K562 (cell line): ENCODE data around the gene DYNC1H1. TPM values are rescaled to one million over a fixed set of nuclear protein-coding genes. Genes with fewer than 3 reads are reported as not detected.
A peak's percentile ranks its signal among the peaks of the same experiment; 100 is the strongest.

Experiments
- CBFB ChIP-seq: sonication (generic); formaldehyde crosslinking; IDR thresholded peaks from 2 replicates; pipeline ENCODE4 v1.4.0; 2020; ENCODE audit warnings: mild to moderate bottlenecking, missing genetic modification reagents
- CHD2 ChIP-seq: IDR thresholded peaks from 2 replicates; pipeline ENCODE4 v1.6.1; 2011; ENCODE audit warnings: low read depth, low read length
- ERF ChIP-seq: fragments of 450-650 bp; formaldehyde crosslinking; IDR thresholded peaks from 2 replicates; pipeline ENCODE4 v1.4.0; 2020; ENCODE audit warnings: mild to moderate bottlenecking, mixed read lengths
- GABPA ChIP-seq: fragments of 200-800 bp; sonication (Bioruptor generic); conservative IDR thresholded peaks from 2 replicates; pipeline ENCODE4 v1.6.1; 2016; ENCODE audit warnings: low read depth, missing genetic modification characterization, missing compliant biosample characterization
- HIVEP1 ChIP-seq: fragments of 250-450 bp; sonication (Bioruptor Pico); IDR thresholded peaks from 2 replicates; pipeline ENCODE4 v1.4.0; 2020; ENCODE audit warnings: mild to moderate bottlenecking
- HMG20A ChIP-seq: fragments of 450-650 bp; formaldehyde crosslinking; conservative IDR thresholded peaks from 2 replicates; pipeline ENCODE4 v1.4.0; 2020; ENCODE audit warnings: mild to moderate bottlenecking, mixed read lengths
- L3MBTL2 ChIP-seq: fragments of 450-650 bp; IDR thresholded peaks from 2 replicates; pipeline ENCODE4 v1.6.1; 2016; ENCODE audit warnings: mild to moderate bottlenecking, moderate library complexity
- LEF1 ChIP-seq: fragments of 450-650 bp; IDR thresholded peaks from 2 replicates; pipeline ENCODE4 v1.6.1; 2016; ENCODE audit warnings: mild to moderate bottlenecking
- MXI1 ChIP-seq: IDR thresholded peaks from 2 replicates; pipeline ENCODE4 v1.6.1; 2011; ENCODE audit warnings: low read depth, mild to moderate bottlenecking, improper control_type of control experiment, low read length
- MYNN ChIP-seq, 2 experiments: sonication (generic); formaldehyde crosslinking in 1 of 2; IDR thresholded peaks; 2 replicates each; pipeline versions ENCODE4 v1.5.0 to v1.6.1; 2016 to 2020; ENCODE audit warnings: antibody characterized with exemption in 1 of 2, missing genetic modification reagents in 1 of 2
- NFYB ChIP-seq: IDR thresholded peaks from 2 replicates; pipeline ENCODE4 v1.6.1; 2011; ENCODE audit warnings: mild to moderate bottlenecking, moderate library complexity; ENCODE audit not compliant: insufficient read length; ENCODE audit errors: extremely low read depth
- RBM14 ChIP-seq: fragments of 200-400 bp; formaldehyde crosslinking; IDR thresholded peaks from 2 replicates; pipeline ENCODE4 v1.6.1; 2018; ENCODE audit warnings: low read depth, mild to moderate bottlenecking, low read length, moderate library complexity, borderline replicate concordance; ENCODE audit not compliant: insufficient read depth
- RFX5 ChIP-seq: IDR thresholded peaks from 2 replicates; pipeline ENCODE4 v1.6.1; 2011; ENCODE audit warnings: low read depth, mild to moderate bottlenecking, improper control_type of control experiment, low read length
- ZFP30 ChIP-seq: fragments of 250-450 bp; sonication (Bioruptor Pico); IDR thresholded peaks from 2 replicates; pipeline ENCODE4 v1.8.0; 2022; ENCODE audit warnings: moderate library complexity, mild to moderate bottlenecking, inconsistent platforms, borderline replicate concordance
- ZKSCAN3 ChIP-seq: fragments of 250-450 bp; sonication (Bioruptor Pico); IDR thresholded peaks from 2 replicates; pipeline ENCODE4 v1.4.0; 2020
- ZNF263 ChIP-seq: sonication (generic); formaldehyde crosslinking; IDR thresholded peaks from 2 replicates; pipeline ENCODE4 v1.8.0; 2022; ENCODE audit warnings: mild to moderate bottlenecking, missing genetic modification reagents, borderline replicate concordance
- polyA plus RNA-seq, 8 experiments: library from polyadenylated mRNA; depleted of rRNA in 4 of 8; stranded (reverse) in 5 of 8; unstranded in 3 of 8; fragments of >200 nt; fragmentation: Nextera tagmentation in 2 of 8; fragmentation: Illumina TruSeq in 1 of 8; extraction: Ambion mirVana in 2 of 8; extraction: Trizol in 1 of 8; gene quantifications; 2 replicates each; pipeline versions ENCODE4 v1.2.1 to v1.2.3, GENCODE V29; 2011 to 2014; ENCODE audit warnings: inconsistent platforms in 1 of 8, missing spikeins in 1 of 8
- total RNA-seq, 7 experiments: library from RNA; depleted of rRNA in 6 of 7; stranded (reverse); fragments of >200 nt in 6 of 7; fragmentation: Illumina TruSeq in 2 of 7; extraction: Trizol in 2 of 7; gene quantifications; 2 replicates each; pipeline versions ENCODE4 v1.2.1 to v1.2.3, GENCODE V29; 2011 to 2021; ENCODE audit warnings: low replicate concordance in 1 of 7
- TF ChIP-seq, protein P1 (sequence below): fragments of 250-450 bp; sonication (Bioruptor Pico); IDR thresholded peaks from 2 replicates; pipeline ENCODE4 v1.4.0; 2020
- TF ChIP-seq, protein P2 (sequence below): sonication (generic); formaldehyde crosslinking; IDR thresholded peaks from 2 replicates; pipeline ENCODE4 v1.8.1; 2023; ENCODE audit warnings: mild to moderate bottlenecking, missing genetic modification reagents, moderate library complexity
- TF ChIP-seq, protein P3 (sequence below): sonication (generic); formaldehyde crosslinking; IDR thresholded peaks from 2 replicates; pipeline ENCODE4 v1.8.1; 2023; ENCODE audit warnings: mild to moderate bottlenecking, missing genetic modification reagents

The DYNC1H1 gene
- total and polyA plus RNA-seq, 9 of the 15 experiments (the other 6 are each of a cell fraction or from before 2014, with no cell fraction given), result 31.9 to 335 (median 115) TPM

DNA sequence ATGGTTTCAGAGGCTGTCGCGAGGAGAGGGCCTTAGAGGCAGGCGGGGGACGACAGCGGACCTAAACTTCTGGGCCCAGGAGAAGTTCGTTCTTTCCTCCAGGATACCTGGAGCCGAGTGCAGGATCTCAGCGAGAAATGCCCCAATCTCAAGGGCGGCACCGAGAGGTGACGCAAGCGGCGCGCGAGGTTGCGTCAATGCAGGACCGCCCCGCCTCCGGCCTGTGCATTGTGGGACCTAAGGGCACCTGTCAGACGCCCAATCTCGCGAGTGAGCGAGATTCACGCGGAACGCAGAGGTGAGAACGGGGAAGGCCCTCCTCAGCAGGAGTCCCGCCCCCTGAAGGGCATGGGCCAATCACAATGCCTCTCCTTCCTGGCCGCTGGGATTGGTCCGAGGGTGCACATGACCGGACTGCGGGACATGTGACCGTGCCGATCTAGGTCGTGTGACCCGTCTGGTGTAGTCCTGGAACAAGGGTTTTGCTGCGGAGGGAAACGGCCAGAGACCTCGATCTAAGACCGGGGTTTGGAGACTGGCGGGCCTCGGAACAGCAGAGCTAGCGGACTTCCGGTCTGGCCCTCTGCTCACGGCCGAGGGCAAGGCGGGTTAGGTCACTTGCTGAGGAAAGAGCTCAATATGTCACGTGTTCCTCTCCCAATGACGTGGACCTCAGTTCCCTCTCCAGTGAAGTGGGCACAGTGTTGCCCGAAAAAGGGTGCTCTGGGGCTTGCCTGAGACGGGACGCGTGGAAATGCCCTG is 16.3 kb upstream of the DYNC1H1 start (continued):
- TF ChIP-seq, protein P1, sequence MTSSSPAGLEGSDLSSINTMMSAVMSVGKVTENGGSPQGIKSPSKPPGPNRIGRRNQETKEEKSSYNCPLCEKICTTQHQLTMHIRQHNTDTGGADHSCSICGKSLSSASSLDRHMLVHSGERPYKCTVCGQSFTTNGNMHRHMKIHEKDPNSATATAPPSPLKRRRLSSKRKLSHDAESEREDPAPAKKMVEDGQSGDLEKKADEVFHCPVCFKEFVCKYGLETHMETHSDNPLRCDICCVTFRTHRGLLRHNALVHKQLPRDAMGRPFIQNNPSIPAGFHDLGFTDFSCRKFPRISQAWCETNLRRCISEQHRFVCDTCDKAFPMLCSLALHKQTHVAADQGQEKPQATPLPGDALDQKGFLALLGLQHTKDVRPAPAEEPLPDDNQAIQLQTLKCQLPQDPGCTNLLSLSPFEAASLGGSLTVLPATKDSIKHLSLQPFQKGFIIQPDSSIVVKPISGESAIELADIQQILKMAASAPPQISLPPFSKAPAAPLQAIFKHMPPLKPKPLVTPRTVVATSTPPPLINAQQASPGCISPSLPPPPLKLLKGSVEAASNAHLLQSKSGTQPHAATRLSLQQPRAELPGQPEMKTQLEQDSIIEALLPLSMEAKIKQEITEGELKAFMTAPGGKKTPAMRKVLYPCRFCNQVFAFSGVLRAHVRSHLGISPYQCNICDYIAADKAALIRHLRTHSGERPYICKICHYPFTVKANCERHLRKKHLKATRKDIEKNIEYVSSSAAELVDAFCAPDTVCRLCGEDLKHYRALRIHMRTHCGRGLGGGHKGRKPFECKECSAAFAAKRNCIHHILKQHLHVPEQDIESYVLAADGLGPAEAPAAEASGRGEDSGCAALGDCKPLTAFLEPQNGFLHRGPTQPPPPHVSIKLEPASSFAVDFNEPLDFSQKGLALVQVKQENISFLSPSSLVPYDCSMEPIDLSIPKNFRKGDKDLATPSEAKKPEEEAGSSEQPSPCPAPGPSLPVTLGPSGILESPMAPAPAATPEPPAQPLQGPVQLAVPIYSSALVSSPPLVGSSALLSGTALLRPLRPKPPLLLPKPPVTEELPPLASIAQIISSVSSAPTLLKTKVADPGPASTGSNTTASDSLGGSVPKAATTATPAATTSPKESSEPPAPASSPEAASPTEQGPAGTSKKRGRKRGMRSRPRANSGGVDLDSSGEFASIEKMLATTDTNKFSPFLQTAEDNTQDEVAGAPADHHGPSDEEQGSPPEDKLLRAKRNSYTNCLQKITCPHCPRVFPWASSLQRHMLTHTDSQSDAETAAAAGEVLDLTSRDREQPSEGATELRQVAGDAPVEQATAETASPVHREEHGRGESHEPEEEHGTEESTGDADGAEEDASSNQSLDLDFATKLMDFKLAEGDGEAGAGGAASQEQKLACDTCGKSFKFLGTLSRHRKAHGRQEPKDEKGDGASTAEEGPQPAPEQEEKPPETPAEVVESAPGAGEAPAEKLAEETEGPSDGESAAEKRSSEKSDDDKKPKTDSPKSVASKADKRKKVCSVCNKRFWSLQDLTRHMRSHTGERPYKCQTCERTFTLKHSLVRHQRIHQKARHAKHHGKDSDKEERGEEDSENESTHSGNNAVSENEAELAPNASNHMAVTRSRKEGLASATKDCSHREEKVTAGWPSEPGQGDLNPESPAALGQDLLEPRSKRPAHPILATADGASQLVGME (CRISPR knock-in tag), result no peak
- TF ChIP-seq LEF1 (no peak), CHD2 (peak; percentile 99), ZFP30 (CRISPR knock-in tag) (no peak), GABPA (tag) (peak; percentile 63; the same call in 1 of the 2 replicates), RBM14 (no peak), MXI1 (0 out of 2 replicates have a peak, but pooled peaks have one; percentile 62), ERF (no peak), ZNF263 (CRISPR knock-in tag) (no peak), L3MBTL2 (peak; percentile 83), HMG20A (CRISPR knock-in tag) (no peak), CBFB (CRISPR knock-in tag) (0 out of 2 replicates have a peak, but pooled peaks have one; percentile 46), HIVEP1 (CRISPR knock-in tag) (no peak), ZKSCAN3 (CRISPR knock-in tag) (no peak), MYNN (IDR thresholded peaks at IDR 0.05) (no peak), MYNN (CRISPR knock-in tag; IDR thresholded peaks at IDR 0.05) (no peak), NFYB (peak; percentile 95), RFX5 (no peak)
- TF ChIP-seq, protein P2, sequence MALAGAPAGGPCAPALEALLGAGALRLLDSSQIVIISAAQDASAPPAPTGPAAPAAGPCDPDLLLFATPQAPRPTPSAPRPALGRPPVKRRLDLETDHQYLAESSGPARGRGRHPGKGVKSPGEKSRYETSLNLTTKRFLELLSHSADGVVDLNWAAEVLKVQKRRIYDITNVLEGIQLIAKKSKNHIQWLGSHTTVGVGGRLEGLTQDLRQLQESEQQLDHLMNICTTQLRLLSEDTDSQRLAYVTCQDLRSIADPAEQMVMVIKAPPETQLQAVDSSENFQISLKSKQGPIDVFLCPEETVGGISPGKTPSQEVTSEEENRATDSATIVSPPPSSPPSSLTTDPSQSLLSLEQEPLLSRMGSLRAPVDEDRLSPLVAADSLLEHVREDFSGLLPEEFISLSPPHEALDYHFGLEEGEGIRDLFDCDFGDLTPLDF, result no peak
- TF ChIP-seq, protein P3, sequence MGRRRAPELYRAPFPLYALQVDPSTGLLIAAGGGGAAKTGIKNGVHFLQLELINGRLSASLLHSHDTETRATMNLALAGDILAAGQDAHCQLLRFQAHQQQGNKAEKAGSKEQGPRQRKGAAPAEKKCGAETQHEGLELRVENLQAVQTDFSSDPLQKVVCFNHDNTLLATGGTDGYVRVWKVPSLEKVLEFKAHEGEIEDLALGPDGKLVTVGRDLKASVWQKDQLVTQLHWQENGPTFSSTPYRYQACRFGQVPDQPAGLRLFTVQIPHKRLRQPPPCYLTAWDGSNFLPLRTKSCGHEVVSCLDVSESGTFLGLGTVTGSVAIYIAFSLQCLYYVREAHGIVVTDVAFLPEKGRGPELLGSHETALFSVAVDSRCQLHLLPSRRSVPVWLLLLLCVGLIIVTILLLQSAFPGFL (CRISPR knock-in tag), result no peak
